Omental fat pad (tissue), 4 donors: ENCODE results near the gene SLC5A11. TPM values are rescaled to one million over a fixed set of nuclear protein-coding genes. Genes with fewer than 3 reads are reported as not detected.
"Not testable (repeated sequence)": the region's sequence is repeated elsewhere in the genome, so short reads cannot be mapped to it uniquely, and the experiment has no call there.

ENCODE experiments used
- ATAC-seq: fragments of 150-250 bp; one replicate; pipeline ENCODE4 v1.9.1; 2016; ENCODE audit warnings: mild to moderate bottlenecking, moderate library complexity; ENCODE audit not compliant: low FRiP score
- DNase-seq: peaks from one replicate; pipeline ENCODE4 v3.0.0-alpha.2; 2019; ENCODE audit warnings: low spot score
- total RNA-seq, 4 donors: library from RNA; depleted of rRNA; stranded (reverse); fragments of >200 nt; gene quantifications; one replicate each; pipeline ENCODE4 v1.1.0, GENCODE V29; 2016
- TF ChIP-seq, protein P1 (sequence below), 3 donors: fragments of 450-650 bp; IDR thresholded peaks; one replicate each; pipeline ENCODE4 v1.5.1; 2016 to 2017; ENCODE audit warnings: antibody characterized with exemption in 3 of 3, mild to moderate bottlenecking in 3 of 3, moderate library complexity in 2 of 3

Gene SLC5A11
- total RNA-seq = under 1 TPM in 3 of 4 donors, not detected in 1; 0.12 to 0.32 (median 0.28) TPM

GRCh38 chr16:24845726-24846547, at the start of gene SLC5A11:
TSS of gene SLC5A11 (plus strand) at chr16:24845963. CDS start at chr16:24858644, 12,681 bp downstream.
- no peak for ATAC-seq
- TF ChIP-seq, protein P1, sequence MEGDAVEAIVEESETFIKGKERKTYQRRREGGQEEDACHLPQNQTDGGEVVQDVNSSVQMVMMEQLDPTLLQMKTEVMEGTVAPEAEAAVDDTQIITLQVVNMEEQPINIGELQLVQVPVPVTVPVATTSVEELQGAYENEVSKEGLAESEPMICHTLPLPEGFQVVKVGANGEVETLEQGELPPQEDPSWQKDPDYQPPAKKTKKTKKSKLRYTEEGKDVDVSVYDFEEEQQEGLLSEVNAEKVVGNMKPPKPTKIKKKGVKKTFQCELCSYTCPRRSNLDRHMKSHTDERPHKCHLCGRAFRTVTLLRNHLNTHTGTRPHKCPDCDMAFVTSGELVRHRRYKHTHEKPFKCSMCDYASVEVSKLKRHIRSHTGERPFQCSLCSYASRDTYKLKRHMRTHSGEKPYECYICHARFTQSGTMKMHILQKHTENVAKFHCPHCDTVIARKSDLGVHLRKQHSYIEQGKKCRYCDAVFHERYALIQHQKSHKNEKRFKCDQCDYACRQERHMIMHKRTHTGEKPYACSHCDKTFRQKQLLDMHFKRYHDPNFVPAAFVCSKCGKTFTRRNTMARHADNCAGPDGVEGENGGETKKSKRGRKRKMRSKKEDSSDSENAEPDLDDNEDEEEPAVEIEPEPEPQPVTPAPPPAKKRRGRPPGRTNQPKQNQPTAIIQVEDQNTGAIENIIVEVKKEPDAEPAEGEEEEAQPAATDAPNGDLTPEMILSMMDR (IDR thresholded peaks at IDR 0.05) = no peak
- no peak for DNase-seq

GRCh38 chr16:24800586-24800985, 45.2 kb upstream of the SLC5A11 start:
- ATAC-seq = no peak
- TF ChIP-seq, protein P1 (IDR thresholded peaks at IDR 0.05) = no peak
- no peak for DNase-seq

DNA sequence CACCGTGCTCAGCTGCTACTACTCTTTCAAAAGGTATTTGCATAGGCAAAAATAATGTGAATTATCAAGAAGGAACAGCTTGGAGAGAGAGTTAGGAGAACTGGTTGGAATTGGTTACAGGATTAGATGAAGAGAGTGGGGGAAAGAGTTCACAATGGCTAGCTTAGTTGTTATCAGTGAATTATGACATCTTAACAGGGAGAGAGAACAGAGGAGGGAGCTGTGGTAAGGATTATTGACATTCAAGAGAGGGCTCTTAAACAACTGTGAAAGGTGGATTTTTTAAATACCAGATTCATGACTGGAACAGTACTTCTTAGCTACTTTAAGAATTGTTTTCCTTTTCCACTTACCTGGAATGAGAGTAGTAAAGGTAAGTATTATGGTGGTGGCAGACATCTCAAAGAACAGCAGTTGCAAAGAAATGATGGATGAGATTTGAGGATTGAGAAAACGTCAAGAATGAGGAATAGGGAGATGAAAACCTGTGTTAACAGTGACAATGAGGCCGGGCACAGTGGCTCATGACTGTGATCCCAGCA, 43.9 kb upstream of the SLC5A11 start:
- DNase-seq (no peak), ATAC-seq (no peak)
- TF ChIP-seq, protein P1 (IDR thresholded peaks at IDR 0.05) = no peak

GRCh38 chr16:24805484-24805883, 40.3 kb upstream of the SLC5A11 start:
- DNase-seq (no peak), ATAC-seq (no peak)
- TF ChIP-seq, protein P1 (IDR thresholded peaks at IDR 0.05) = no peak

DNA sequence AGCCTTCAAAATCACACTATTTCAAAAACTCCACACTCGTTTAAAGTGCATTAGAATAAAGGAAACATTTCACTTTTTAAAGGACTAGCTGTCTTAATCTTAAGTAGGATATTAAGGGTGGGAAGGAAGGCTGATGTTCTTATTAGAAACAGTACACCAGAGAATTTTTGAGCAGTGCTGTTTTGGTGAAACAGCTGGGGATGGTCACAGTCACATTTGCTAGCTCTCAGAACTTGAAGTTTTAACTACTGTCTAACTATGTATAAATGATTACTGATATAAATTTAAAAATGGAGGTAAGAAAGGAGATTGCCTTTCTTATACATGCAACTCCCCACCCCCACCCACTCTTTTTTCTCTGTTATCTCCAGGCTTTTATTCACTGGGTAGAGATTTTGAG, 38.5 kb upstream of the SLC5A11 start:
- no peak for ATAC-seq
- DNase-seq = no peak
- TF ChIP-seq, protein P1 (IDR thresholded peaks at IDR 0.05) = no peak

DNA sequence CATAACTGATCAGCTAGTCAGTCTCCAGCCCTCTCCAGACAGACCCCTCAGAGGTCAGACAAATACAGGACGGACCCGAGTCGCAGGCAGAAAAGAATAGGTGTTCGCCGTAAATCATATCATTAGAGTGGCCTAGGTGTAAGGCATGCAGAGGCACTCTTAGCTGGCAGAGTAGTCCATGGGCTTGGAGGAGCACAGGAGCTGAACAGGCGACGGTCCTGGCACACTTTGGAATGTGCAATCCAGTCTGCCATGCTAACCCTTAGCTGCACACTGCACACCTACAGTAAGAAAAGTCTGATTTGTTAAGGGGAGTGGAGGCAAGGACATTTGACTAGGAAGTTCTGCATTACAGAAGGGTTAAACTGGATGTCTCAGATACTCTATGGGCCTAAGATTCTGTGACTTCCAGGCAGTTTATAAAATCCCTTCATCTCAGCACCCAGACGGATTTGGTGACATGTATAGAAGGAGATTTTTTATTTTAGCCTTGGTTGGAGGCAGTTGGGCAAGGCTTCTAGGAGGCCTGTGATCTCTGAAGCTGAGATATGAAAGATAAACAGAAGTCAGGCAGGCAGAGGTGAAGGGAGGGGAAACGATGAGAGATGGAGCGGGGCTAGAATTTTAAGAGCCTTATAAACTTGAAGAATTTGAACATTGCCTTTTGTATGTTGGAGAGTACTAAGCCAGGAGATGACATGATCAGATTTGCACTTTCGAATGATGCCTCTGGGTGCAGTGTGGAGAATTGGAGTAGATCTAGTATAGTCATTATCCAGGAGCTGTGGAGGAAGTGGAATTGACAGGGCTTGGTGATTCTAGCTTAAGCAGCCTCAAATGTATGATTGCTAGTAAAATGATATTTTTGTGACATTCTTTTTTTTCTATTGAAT, 34.6 kb upstream of the SLC5A11 start:
- TF ChIP-seq, protein P1 (IDR thresholded peaks at IDR 0.05) = no peak
- no peak for DNase-seq
- ATAC-seq = no peak

DNA sequence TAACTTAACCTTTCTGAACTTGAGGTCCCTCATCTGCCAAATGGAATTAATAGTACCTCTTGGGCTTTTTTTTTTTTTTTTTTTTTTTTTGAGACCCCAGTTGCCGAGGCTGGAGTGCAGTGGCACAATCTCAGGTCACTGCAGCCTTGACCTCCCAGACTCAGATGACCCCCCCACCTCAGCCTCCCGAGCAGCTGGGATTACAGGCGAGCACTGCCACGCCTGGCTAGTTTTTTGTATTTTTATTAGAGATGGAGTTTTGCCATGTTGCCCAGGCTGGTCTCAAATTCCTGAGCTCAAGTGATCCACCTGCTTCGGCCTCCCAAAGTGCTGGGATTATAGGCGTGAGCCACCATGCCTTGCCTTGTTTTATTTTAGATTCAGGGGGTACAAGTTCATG, 33.0 kb upstream of the SLC5A11 start:
- DNase-seq, ATAC-seq: not testable (repeated sequence)
